GM12872 (cell line): Measurements from ENCODE around the gene NACC1.

Source experiments
- TF ChIP-seq, protein P1 (sequence below): IDR thresholded peaks from 3 replicates; pipeline ENCODE4 v1.5.1; 2011; ENCODE audit warnings: low read depth, mild to moderate bottlenecking, low read length, moderate library complexity; ENCODE audit not compliant: insufficient read depth

Gene NACC1

DNA sequence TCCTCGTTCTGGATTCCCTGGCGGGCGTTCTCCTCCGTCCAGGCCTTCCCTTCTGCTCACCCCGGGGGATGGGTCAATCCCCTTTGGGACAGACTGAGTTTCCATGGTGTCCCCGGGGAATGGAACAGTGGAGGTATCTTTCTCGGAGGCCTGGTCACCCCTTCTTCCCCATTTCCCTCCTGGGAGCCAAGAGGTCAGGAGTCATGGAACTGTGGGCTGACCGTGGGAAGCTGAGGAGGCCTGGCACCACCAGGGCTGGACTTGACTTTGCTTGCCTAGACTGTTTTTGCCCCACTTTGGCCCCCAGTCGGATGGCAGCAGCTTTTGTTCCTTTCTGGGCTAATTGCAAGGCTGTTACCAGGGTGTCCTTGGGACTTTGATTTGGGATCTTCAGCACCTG lies 2.0 kb downstream of the NACC1 start:
- TF ChIP-seq, protein P1, sequence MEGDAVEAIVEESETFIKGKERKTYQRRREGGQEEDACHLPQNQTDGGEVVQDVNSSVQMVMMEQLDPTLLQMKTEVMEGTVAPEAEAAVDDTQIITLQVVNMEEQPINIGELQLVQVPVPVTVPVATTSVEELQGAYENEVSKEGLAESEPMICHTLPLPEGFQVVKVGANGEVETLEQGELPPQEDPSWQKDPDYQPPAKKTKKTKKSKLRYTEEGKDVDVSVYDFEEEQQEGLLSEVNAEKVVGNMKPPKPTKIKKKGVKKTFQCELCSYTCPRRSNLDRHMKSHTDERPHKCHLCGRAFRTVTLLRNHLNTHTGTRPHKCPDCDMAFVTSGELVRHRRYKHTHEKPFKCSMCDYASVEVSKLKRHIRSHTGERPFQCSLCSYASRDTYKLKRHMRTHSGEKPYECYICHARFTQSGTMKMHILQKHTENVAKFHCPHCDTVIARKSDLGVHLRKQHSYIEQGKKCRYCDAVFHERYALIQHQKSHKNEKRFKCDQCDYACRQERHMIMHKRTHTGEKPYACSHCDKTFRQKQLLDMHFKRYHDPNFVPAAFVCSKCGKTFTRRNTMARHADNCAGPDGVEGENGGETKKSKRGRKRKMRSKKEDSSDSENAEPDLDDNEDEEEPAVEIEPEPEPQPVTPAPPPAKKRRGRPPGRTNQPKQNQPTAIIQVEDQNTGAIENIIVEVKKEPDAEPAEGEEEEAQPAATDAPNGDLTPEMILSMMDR = no peak

DNA sequence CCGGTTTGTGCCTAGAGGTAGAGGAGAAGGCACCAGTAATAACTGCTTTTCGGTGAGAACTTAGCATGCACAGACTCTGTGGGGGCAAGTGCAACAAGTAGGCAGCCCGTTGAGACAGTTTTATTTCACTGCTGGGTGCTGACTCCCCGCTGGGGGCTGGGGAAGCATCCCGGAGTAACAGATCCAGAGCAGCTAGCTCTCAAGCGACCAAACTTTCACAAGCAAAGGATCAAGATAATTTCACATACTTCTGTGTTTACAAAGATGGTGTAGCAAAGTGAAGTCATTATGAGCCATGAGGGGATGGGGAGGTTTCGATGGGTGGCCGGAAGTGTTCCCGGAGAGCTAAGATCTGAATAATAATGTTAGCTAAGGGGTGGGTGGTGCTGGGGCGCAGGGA lies 2.8 kb downstream of the NACC1 start:
- TF ChIP-seq, protein P1 = no peak

DNA sequence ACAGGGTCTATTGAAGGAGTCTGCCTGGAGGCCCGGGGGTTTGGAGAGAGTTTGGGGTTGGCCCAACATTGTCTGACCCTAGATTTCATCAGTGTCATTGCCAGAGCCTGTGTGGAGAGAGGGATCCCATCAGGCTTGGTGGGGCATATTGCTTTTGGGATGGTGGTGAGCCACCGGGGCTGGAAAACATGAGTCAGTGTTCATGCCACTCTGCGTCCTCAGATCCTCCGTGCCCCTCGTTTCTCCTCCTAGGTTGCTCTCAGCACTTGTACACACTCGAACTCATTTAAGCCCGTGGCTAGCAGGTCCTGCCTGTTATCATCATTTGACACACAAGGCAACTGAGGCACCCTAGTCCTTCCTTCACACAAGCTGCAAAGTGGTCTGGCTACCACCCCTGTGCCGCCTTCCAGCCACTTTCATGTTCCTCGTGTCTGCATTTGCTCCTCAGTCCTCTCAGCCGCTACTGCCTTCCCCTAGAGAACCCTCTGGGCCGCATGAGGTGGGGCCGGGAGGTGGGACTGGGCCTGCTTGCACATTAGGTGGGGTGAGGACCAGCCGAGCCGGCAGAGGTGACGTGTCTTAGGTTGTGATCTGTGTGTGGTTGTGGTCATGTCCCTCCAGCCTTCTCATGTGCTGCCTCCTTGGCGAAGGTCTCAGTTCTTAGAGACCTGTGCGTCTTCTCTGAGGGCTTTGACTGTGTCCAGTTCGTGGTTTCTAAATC lies 3.6 kb downstream of the NACC1 start:
- TF ChIP-seq, protein P1 = no peak

DNA sequence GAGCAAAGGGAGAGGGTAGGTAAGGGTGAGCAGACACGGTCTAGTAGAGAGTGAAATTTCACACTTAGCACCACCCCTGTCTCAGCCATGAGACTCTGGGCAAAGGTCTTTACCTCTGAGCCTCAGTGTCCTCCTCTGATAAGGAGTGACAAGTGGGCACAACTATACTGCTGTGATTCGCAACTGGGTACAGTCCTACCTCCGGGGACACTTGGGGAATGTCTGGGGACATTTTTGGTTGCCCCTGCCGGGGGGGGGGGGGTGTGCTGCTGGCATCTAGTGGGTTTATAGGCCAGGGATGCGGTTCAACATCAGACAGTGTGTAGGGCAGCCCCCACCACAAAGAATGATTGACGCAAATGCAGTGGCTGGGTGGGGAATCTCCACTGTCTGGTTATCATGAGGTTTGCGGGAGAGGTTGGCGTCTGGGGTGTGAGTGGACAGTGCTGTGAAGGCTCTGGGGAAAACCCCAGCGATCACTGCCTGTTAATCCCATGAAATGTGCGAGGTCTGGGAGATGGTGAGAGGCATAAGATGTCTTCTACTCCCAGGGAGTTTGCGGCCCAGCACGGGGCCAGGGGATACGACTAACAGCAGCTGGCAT lies 4.3 kb downstream of the NACC1 start:
- TF ChIP-seq, protein P1 = no peak

DNA sequence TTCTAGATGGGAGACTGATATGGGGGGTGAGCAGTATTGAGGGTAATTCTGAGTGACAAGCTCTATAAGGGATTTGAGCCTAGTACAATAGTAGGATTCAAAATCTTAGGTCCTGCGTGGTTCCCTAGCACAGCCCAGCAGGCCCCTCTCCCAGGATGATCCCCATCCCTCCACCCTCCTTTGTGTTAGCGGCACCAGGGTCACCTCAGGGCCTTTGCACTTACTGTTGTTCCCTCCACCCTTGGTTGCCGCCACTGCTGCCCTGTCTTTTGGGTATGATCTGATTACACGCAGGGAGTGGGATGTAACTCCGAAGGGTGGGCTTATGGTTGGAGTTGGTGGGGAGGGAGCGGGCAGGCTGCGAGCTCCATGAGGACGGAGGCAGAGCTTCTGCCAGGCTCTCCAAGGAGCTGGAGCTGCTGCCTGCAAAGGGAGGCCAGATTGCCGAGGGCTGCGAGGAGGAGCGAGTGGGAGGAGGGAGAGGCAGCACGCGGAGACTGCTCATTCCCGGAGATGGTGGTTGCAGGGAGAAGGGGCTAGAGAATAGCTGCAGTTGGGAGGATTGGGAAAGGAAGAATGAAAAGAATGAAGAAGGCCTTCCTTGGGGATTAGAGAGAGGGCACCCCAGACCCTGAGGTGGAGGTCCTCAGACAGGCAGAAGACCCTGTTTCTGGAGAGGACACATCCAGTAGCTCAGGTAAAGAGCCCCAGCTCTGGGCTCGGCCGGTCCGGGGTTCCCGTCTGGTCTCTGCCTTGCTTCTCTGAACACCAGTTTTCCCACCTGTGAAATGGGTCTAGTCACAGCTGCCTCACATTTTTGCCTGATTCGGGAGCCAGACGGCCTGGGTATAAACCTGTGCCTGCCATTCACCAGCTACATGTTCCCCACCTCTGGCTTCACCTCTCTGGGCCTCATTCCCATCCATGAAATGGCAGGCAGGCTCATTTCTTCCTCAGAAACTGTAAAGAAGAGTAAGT lies 5.2 kb downstream of the NACC1 start:
- TF ChIP-seq, protein P1 = no peak

DNA sequence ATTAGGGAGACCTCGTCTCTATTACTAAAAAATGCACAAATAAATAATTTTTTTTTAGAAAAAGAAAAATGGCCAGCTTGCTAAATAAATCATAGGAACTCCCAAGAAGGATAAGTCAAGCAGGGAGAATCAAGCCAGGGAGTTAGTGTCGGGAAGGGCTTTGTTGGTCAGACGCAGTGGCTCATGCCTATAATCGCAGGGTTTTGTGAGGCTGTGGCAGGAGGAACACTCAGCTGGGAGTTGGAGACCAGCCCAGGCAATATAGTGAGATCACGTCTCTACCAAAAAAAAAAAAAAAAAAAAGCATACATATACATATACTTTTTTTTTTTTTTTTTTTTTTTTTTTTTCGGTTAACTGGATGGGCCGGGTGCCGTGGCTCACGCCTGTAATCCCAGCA lies 9.0 kb downstream of the NACC1 start:
- TF ChIP-seq, protein P1 = no peak
